Endothelial cell of hepatic sinusoid (primary cell): ENCODE data around the gene PANK1.

ENCODE experiments used
- in situ Hi-C: cut with HindIII; loops from 2 replicates; pipeline ENCODE4 v1.10.0; 2017; ENCODE audit warnings: low sequenced_read_pairs

The PANK1 gene

GRCh38 chr10:89644967-89645741, at the start of gene PANK1:
PANK1 (minus strand) TSS chr10:89645242; CDS start chr10:89644891, 351 bp downstream.
- in situ Hi-C loops: loop anchor here (5.0 kb wide), 1 partner anchor 47 kb away; no protein-coding TSS in a partner anchor

DNA sequence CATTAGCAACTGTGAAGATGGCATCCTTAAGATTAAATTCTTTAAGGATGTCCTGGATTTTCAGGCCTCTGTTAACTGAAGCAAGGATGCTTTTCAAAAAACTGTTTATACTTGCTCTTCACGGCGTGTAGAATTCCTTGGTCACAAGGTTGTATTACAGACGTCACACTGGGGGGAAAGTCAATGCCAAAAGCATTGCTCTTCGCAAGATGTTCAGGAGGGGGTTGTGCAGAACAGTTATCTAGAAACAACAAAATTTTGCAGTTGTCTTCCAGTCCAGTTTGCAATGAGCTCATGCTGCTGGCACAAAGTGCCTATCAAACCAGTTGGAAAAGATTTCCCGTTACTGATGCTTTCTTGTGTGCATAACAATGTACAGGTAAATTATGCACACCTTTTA, 48.1 kb upstream of the PANK1 start:
- in situ Hi-C loops: loop anchor here (5.0 kb wide), 1 partner anchor 46 kb away; the partner anchor contains the start of gene PANK1

DNA sequence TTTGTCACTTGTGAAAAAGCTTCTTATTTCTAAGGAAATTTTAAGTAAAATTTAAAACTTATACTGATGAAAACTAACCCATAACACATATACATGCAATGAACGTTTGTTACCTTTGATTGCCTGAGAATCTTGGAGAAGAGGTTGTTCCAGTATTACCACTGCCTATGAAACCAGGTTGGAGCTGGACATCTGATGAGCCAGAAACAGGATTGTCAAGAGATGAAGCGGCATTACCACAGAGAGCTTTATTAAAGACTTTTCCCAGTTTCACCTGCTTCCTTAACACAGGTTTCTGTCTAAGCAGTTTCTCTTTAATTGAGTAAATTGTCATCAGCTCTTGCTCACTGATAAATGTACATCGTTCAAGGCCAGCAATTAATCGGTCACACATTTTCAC, 47.4 kb upstream of the PANK1 start:
- in situ Hi-C loops: loop anchor here (5.0 kb wide), 1 partner anchor 45 kb away; the partner anchor contains the start of gene PANK1

DNA sequence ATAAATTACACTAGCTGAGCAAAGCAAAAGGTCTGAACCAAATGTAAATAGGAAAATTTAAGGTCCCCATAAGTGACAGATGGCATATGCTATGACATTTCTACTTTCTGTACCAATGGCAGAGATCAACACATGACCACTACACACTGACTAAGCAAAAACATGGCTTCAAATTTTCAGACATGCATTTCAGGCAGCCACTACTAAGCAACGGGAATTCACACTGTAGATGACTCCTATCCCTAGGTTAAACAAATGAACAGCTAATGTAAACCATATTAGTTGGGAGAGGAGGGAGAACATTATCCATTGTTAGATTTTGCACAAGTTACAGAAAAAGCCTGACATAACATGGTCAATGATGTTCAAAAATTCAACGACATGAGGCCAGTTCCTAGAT, 45.0 kb upstream of the PANK1 start:
- in situ Hi-C loops: loop anchor here (5.0 kb wide), 1 partner anchor 43 kb away; the partner anchor contains the start of gene PANK1

DNA sequence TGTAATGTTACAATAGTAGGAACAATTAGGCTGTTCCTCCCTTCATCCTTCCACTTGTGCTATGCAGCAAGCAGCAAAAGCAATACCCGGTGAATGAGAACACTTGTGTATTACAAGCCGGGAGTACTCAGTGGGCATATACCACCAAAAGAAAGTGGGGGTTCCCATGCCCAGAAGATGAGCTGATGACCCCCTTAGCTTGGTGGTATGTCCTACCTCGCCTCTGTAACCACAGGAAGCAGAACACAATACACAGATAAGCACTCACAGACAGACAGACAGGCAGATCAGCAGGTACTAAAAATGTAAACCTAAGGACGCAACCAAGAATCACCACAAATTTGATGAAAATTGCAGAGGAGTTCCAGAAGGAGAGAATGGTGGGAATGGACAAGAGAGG, 40.9 kb upstream of the PANK1 start:
- in situ Hi-C loops: no loop called here

GRCh38 chr10:89684604-89685003, 39.6 kb upstream of the PANK1 start:
- in situ Hi-C loops: no loop called here

GRCh38 chr10:89683883-89684282, 38.8 kb upstream of the PANK1 start:
- in situ Hi-C loops: no loop called here

GRCh38 chr10:89679986-89680385, 34.9 kb upstream of the PANK1 start:
- in situ Hi-C loops: no loop called here

- in situ Hi-C loops: no loop called here
Measured at GRCh38 chr10:89677341-89677740, 32.3 kb upstream of the PANK1 start.

DNA sequence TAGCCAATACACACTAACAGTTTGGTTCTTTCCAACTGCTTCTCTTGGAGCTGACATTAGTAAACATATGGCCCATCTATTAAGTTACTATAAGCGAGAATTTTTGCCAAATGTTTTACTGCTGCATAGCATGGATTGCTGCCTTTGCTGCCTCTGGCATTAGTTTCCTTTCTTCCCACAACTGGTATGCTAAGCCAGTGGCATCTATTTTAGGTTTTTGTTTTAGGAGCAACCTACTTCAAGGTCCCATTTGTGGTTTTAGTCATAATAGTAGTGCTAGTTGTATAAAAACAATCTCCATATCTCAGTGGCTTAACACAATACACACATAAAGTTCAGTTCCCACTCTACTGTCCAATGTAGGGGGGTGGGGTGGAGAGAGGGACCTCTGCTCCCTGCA, 25.9 kb upstream of the PANK1 start:
- in situ Hi-C loops: no loop called here

- in situ Hi-C loops: no loop called here
Measured at GRCh38 chr10:89669985-89670384, 24.9 kb upstream of the PANK1 start.

DNA sequence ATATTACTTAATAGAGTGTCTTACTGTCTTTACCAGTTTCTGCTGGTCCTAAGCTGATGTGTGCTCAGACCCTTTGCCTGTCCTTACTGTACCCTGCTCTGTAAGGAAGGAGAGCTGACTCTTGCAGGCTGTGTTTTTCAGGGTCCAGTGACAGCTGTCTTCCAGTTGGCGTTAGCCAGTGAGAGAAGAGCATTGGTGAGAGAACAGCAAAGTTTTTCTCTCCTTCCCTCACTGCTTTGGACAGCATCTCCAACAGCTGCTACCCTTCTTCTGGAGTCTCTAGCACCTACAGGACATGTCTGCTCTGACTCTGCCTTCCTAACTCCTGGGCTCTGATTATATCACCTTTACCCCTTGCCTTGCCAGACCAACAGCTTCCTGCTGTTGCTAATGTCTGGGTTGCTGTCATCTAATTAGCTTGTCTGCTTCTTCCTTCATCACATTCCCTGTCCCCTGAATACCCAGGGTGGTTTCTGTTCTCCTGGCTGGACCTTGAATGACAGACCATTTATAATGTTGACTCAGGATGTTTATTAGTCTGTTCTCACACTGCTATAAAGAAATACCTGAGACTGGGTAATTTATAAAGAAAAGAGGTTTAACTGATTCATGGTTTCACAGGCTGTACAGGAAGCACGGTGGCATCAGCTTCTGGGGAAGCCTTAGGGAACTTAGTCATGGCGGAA, 23.5 kb upstream of the PANK1 start:
- in situ Hi-C loops: no loop called here

- in situ Hi-C loops: no loop called here
Measured at GRCh38 chr10:89666138-89666537, 21.1 kb upstream of the PANK1 start.

DNA sequence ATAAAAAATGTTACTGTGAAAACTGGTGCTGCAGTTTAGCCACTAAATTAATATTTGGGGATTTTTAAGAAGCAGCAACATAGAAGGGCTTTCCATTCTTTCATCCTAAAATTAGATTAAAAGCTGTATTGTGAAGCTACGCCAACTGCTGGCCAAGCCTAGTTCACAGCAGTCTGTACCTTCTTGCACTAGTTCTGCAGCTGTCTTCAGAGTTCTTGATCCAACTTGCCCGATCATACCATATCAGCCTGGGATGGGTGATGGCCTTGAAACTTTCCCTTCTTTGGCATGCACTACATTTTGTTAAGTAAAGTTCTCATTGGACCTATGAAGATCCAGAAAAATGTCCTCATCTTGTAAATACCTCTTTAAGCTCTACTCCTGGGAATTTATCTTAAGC, 20.3 kb upstream of the PANK1 start:
- in situ Hi-C loops: no loop called here

DNA sequence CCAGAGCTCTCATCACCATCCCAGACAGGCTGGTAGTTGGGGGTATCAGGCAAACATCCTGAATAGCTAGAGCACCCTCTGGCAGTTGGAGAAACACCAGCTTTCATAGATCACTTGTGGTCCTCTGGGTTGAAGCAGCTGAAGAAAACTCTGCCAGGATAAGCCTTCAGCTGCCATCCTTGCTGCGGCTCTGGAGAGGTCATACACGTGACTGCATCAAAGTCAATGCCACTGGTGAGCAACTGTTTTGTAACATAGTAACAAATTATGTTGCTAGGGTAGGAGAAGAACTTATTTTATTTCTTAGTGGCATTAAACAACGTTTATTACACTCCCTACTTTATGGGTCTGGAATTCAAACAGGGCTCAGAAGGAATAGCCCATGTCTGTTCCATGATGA, 19.2 kb upstream of the PANK1 start:
- in situ Hi-C loops: no loop called here

GRCh38 chr10:89663144-89663543, 18.1 kb upstream of the PANK1 start:
- in situ Hi-C loops: no loop called here

DNA sequence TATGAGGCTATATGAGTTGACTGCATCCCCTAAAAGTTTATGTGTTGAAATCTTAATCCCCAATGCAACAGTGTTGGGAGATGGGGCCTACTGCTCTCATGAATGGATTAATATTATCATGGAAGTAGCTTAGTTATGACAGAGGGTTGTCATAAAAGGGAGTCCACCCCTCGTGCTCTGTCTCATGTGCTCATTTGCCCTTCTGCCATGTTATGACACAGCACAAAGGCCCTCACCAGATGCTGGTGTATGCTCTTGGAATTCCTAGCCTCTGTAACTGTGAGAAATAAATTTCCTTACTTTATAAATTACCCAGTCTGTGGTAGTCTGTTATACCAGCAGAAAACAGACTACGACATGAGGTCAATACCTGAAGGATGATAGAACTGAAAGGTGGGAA, 17.6 kb upstream of the PANK1 start:
- in situ Hi-C loops: no loop called here

GRCh38 chr10:89659143-89660131, 14.4 kb upstream of the PANK1 start:
- in situ Hi-C loops: no loop called here

GRCh38 chr10:89657302-89657701, 12.3 kb upstream of the PANK1 start:
- in situ Hi-C loops: no loop called here

GRCh38 chr10:89655722-89656121, 10.7 kb upstream of the PANK1 start:
- in situ Hi-C loops: no loop called here

GRCh38 chr10:89653410-89653869, 8.4 kb upstream of the PANK1 start:
- in situ Hi-C loops: no loop called here
